Activated CD8-positive, alpha-beta memory T cell treated with anti-CD3 and anti-CD28 coated beads, Interleukin-2, amount 50 U/mL, for 4 hours (primary cell): ENCODE data around the gene DDX27.

Experiments used
- DNase-seq: peaks from one replicate; pipeline ENCODE4 v3.0.0-alpha.2; 2020

Gene DDX27

DNA sequence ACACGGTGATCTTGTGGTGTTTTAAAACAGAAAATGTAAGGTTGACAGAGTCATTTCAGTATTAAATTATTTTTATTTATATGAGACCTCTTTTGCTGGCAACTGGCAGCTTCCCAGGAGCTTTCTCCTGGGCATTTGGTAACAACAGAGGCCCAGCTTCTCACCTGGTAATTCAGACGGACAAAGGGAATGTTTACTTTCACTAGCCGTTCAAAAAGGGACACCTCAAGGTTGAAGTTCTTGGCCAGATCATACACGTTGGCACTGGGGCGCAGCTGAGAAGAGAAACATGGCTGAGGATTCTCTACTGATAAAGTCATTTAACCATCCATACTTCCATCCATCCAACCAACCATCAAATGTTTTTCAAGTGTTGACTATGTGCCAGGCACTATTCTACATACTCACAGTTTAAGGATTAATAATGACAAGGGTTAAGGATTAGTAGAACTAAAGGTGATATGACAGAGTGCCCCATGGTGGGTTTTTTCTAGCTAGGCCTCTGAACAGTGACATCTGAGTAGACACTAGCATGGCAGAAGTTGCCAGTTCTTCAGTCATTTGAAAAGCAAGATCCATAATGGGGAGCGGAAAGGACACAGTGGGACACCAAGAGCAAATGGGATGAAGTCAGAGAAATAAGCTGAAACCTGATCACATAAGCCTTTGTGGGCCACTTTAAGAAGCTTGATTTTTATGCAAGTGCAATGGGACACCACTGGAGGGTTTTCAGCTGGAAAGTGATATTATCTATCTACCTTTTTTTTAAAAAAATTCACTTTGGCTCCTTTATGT is 33.5 kb downstream of the DDX27 start:
- no peak for DNase-seq

DNA sequence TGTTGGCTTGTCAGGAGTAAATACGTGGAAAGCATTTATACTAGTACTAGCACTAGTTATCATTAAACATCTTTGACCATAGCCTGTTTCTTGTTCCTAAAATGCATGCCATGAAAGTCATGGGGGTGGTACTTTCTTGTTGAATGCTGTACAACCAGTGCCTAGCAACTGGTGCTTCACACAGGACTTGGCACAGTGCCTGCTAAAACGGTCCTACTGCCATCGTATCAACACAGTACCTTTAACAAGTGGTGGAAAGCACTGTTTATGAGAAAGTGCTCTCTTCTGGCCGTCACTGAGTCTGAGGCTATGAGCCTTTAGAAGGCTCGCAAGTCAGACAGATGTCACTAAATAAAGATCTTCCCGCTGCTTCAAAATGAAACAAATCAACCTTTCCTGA is 37.0 kb downstream of the DDX27 start:
- DNase-seq = no peak

DNA sequence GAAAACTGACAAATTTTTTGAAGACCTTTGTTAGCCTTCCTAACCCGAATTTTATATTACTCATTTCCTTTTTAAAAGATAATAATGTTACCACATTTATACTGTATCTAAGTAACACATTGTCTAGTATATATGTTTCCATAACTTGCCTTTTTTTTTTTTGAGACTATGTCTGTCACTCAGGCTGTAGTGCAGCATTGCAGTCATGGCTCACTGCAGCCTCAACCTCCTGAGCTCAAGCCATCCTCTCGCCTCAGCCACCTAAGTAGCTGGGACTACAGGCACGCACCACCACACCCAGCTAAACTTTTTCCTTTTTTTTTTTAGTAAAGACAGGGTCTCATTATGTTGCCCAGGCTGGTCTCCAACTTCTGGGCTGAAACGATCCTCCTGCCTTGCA is 40.1 kb downstream of the DDX27 start:
- no peak for DNase-seq

DNA sequence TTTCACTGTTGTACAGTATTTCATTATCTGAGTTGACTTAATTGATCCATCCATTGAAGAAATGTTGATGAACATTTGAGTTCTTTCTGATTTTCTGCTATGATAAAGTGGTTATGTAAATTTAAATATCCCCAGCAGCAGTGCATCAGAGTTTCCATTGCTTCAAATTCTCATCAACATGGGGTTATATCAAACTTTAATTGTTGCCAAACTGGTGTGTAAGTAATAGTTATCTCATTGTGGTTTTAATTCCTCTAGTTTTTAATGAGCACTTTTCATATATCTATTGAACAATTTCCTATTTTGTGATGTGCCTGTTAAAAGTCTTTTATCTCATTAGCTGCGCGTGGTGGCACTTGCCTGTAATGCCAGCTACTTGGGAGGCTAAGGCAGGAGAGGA is 40.6 kb downstream of the DDX27 start:
- no peak for DNase-seq

DNA sequence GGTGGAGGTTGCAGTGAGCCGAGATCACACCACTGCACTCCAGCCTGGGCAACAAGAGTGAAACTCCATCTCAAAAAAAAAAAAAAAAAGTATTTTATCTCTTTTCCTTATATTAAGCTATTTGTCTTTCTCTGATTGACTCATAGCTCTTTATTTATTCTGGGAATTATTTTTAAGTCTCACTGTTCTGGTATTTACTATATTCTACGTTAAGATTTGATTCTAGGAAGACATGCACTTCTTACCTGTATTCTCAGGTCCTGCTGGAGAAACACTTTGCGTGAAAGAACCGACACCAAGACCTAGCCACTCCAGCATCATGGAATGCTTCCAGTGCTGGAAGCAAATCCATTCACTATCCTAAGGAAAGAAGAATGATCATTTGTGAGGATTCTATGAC is 41.0 kb downstream of the DDX27 start:
- no peak for DNase-seq

DNA sequence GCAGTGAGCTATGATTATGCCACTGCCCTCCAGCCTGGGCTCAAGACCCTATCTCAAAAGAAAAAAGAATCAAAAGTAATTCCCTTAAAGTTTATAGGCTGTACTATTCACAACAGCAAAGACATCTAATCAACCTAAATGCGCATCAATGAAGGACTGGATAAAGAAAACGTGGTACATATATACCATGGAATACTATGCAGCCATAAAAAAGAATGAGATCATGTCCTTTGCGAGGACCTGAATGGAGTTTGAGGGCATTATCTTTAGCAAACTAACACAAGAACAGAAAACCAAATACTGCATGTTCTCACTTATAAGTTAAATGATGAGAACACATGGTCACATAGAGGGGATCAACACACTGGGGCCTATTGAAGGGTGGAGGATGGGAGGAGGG is 42.0 kb downstream of the DDX27 start:
- no peak for DNase-seq

DNA sequence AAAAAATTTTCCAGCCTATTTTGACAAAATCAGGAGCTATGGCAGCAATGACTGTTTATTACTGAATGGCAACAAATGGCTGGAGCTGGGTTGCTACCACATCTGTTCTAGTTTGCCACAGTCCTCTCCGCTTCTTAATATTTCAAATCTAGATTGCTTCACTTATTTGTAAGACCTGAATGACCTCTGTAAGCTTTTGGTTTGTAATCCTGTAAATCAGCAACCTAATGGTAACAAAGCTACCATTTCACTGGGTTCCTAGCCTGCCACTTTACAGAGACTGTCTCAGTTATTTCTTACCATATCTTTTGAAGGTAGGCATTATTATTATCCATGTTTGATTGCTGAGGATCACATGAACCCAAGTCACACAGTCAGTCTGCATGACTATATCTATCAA is 43.2 kb downstream of the DDX27 start:
- no peak for DNase-seq

DNA sequence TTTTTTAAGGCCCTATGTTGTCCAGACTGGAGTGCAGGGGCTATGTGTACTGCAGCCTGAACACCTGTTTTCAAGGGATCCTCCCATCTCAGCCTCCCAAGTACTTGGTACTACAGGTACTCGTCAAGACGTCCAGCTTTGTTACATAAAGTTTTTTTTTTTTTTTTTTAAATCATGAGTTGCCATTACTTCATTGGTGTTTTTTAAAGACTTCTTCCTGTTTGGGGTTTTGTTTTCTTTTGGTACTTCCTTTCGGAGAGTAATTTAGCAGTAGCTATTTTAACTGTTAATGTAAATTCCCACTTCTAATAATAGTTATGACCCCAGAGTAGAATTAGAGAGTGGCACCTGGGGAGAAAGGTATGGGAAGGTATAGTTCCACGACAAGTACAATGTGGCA is 48.1 kb downstream of the DDX27 start:
- no peak for DNase-seq

DNA sequence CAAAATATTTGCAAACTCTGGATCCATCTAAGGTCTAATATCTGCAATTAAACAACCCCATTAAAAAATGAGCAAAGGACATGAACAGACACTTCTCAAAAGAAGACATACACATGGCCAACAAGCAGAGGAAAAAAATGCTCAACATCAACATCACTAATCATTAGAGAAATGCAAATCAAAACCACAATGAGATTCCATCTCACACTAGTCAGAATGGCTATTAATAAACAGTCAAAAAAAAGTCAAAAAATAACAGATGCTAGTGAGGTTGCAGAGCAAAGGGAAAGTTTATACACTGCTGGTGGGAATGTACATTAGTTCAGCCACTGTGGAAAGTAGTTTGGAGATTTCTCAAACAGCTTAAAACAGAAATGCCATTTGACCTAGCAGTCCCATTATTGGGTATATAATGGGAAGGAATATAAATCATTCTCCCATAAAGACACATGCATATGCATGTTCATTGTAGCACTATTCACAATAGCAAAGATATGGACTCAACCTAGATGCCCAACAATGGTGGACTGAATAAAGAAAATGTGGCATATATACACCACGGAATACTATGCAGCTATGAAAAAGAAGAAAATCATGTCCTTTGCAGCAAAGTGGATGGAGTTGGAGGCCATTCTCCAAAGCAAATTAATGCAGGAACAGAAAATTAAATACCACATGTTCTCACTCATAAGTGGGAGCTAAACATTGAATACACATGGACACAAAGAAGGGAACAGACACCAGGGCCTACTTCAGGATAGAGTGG is 49.6 kb downstream of the DDX27 start:
- no peak for DNase-seq

DNA sequence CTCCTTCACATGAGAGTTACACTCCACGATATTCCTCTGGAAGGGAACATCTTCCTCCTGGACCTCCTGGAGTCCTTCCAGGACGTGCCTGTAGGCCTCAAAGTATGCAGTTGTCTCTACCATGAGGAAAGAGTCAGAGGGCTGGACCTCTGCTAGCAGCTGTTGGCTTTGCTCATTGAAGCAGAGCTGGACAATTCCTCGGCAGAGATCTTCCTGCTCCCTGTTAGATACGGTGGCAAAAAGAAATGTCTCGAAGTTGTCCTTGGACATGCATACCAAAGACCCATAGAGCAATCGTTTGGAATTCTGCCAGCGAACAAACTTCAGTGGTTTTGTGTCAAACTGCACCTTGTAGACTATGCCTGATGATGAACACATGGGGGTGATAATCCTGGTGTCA is 51.0 kb downstream of the DDX27 start:
- no peak for DNase-seq

DNA sequence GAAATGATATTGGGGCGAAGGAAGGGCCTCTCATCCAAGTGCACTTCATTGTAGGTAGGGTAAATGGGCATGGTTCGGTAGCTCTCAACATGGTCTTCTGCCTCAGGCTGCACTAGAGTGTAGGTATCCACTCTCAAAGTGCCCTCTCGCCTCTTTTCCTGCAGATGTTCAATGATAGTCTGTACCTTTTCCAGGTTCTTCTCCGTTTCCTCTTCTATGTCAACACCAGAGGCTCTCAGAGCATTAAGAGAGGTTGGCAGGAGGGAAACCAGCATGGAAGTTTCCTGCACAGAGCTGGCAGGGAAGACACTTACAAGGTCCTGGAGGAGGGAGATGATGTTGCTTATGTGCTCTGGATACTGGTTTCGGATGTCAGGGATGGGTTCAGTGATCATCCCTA is 51.5 kb downstream of the DDX27 start:
- DNase-seq = no peak

DNA sequence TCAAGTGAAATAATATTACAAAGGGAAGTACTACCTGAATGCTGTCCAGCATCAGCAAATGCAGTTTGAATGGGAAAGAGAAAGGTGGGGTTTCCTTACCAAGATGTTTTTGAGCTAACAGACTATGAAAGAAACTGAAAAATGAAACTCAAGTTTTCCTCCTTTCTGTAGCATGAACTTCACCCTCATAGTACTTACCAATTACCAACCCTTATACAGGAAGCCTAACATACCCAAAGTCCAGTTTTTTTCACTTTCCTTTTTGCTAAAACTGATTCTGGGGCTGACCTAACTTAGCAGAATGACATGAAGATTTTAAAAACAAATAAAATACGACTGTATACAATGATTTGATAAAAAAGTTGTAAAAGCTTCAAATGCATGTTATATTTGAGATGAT is 53.4 kb downstream of the DDX27 start:
- no peak for DNase-seq

DNA sequence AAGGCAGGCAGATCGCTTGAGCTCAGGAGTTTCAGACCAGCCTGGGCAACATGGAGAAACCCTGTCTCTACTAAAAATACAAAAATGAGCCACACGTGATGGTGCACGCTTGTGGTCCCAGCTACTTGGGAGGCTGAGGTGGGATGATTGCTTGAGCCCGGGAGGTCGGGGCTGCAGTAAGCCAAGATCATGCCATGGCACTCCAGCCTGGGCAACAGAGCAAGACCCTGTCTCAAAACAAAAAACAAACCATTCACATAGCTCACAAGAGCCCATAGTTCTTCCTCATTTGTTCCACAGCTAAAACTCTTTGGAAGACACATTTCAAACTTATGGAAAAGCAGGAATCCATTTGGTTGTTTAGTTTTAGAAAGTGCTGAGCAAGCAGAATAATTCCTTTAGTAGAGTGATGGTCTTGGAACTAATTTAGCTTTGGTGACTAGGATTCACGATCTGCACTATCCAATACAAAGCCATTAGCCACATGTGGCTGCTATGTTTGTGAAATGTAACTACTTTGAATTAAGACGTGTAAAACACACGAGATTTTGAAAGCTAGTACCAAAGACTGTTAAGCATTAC is 54.6 kb downstream of the DDX27 start:
- no peak for DNase-seq

DNA sequence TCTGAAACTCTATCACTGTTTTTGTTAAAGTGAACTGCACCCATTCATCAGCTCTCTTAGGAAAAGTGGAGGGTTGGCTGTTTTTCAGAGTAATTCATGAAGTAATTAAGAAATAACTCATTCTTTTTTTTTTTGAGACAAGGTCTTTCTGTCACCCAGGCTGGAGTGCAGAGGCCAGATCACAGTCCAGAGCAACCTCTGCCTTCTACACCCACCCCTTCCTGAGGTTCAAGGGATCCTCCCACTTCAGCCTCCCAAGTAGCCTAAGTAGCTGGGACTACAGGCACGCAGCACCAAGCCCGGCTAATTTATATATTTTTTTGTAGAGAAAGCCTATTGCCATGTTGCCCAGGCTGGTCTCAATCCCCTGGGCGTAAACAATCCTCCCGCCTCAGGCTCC is 56.0 kb downstream of the DDX27 start:
- no peak for DNase-seq

DNA sequence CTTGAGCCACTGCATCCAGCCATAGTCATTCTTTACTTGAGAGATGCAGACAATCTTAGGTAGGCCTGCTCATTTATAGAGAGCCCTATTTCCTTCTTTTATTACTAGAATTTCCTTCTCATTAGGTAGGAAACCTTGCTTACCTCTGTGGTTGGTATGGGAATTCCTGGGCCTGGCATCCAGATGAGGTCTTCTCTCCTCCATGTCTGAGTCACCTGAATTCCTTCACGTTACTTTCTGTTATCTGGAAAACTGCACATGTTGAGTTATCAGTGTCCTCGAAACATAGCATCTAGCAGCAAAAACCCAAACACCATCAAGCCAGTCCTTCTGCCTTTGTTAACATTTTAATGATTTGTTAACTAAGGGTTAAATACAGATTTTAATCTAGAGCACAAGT is 56.4 kb downstream of the DDX27 start:
- no peak for DNase-seq

DNA sequence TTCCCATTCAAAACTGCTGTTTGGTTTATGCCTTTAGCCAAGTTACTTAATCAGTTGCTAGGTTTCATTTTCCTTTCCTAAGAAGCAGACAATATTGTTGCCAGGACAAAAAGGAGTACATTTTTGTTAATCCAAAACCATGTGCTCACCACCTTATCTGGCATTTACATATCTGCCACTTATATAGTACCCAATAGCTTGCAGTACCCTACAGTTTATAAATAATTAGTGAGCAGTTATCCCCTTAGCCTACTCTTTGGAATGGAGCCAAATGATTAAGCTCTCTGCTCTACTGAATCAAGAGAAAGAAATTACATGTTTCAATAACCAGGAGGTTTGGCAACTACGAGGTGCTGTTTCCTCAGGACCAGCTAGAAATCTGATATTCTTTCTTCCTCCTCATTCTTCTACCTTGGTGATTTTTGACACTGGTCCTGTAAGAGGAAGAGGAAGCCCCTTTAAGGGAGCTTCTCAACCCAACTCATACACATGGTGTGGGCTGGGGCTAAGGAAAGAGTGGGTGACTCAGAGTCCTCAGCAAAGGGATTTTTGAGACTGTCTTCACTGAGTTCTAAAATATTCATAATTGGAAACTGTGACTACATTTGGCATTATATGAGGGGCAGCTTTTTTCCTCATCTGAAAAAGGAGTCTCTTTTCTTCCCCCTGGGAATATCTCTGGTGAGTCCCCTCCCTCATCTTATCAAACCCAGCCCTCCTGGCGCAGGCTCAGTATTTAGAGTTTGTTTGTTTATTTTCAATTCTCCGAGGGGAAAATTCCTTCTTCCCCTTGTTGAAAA is 57.1 kb downstream of the DDX27 start:
- DNase-seq = peak; percentile 56

DNA sequence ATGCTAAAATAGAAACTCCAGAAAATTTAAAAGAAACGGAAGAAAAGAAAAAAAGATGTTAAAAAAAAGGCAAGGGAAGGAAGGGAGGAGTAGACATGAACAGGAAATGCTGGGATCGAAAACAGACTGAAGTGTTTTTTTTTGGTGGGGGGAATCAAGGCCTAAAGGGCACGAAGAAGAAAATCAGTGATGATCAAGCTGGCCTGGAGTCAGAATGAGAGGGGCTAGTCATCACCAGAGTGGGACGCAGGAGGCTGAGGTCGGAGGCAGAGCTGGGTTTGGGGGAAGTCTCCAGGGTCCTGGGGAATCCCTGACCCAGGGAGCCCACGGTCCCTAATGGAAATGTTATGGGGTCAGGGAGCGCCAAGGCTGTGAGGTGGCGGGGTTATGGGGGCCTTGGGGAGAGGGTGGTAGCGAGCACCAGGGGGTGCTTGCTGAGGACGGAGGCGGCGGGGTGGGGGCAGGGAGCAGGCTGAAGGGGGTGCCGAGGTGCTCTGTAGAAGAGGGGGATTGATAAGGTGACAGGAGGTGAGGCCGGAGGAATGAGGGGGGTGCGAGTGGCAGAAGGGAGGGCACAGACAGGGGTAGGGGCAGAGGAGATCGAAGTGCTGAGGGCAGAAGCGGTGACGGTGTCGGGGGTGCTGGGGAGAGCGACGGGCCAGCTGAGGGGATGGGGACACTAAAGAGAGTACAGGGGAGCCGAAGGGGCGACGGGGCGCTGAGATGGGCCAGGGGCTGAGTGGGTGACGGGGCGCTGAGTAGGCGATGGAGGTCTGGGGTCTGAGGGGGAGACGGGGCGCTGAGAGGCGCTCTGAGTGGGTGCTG is 58.0 kb downstream of the DDX27 start:
- DNase-seq = peak; percentile 50

DNA sequence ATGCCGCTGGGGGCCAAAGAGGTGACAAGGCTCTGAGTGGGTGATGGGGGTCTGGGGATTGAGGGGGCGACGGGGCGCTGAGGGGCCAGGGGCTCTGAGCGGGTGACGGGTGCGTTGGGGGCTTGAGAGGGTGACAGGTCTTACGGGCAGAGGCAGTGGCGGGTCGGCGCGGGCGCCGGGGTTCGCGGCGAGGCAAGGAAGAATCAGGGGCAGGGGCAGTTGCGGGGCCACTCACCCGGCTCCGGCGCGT is 58.5 kb downstream of the DDX27 start:
- no peak for DNase-seq

DNA sequence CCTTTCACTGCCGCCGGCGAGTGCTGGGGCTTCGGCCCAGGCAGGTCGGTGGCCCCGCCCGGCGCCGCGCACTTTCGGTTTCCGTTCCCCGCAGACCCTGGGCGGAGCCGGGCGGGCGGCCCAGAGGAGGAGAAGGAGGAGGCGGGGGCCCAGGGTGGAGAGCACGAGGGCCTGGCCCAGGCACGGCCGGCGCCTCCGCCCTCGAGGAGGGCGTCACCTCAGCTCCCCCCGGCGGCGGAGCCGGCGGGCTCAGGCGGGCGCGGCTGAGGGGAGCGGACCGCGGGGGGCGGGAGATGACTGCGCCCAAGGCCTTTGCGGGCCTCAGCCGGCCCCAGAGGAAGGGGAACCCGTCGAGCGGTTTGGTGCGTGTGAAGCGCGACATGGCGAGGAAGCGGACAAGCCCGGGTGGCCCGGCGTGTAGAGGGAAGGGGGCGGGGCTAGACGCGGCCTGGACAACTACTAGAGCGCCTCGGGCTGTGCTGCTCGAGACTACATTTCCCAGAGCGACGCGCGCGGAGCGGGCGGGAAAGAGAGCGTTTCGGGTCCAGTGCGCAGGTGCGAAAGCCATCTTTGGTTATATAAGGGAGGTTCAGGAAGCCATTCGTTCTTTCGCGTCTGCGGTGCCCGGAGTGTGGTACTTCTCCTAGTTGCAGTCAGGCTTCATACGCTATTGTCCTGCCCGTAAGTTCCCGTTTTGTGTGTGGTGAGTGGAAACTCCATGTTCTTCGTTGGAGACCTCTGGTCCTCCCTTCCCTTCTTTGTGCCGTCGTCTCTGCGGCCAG is 59.0 kb downstream of the DDX27 start, which contains the start of gene ZNFX1:
Gene ZNFX1, minus strand, starts transcription at position 22 of the 782 bp plus-strand sequence. CDS start 2,218 bp downstream, outside the sequence.
- DNase-seq = peak; percentile 98

DNA sequence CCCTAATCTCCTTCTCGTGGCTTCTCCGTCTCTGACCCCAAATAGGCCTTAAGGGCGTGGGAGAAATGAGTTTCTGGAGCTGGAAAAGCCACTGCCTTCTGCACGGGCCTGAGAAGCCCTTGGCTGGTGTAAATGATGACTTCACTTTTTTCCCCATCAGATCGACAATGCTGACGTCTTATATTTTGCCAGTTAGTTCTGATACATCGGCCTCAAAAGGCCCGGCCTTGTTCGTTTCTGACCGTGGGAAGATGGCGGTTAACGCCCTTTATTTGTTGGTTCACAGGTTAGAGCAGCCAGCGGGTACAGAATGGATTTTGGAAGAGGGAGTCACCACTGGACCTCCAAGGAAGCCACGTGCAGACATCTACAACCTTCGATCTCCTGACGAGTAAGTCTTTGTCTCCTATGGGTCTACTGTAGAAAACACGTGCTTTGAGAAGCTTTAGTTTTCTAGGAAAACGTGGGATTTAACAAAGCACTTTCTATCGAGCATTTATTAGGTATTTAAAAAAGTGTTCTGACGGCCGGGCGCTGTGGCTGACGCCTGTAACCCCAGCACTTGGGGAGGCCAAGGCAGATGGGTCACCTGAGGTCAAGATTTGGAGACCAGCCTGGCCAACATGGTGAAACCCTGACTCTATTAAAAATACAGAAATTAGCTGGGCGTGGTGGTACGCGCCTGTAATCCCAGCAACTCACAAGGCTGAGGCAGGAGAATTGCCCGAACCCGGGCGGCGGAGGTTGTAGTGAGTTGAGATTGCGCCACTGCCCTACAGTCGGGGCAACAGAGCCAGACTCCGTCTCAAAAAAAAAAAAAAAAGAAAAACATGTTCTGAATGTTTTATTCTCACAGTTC is 59.8 kb downstream of the DDX27 start:
- peak; percentile 37 for DNase-seq
